Liver (tissue), 9 donors: ENCODE results near the gene KRTAP4-9. TPM values are rescaled to one million over a fixed set of nuclear protein-coding genes. Genes with fewer than 3 reads are reported as not detected.
"Not testable (repeated sequence)": the region's sequence is repeated elsewhere in the genome, so short reads cannot be mapped to it uniquely, and the experiment has no call there.

ENCODE experiments used
- DNase-seq: peaks from one replicate; pipeline ENCODE4 v3.0.0-alpha.2; 2017; ENCODE audit warnings: low spot score
- H3K27ac ChIP-seq, 2 donors: one replicate each; pipeline ENCODE4 v1.7.0; 2013; ENCODE audit warnings: inconsistent platforms in 2 of 2, low read length in 2 of 2, control low read depth in 1 of 2, low read depth in 1 of 2, mild to moderate bottlenecking in 1 of 2
- H3K27me3 ChIP-seq, 4 donors: one replicate each; pipeline versions ENCODE4 v1.6.1 to v1.7.0; 2013; ENCODE audit warnings: low read length in 3 of 4, inconsistent platforms in 1 of 4, mild to moderate bottlenecking in 1 of 4, moderate library complexity in 1 of 4; ENCODE audit not compliant: control insufficient read depth in 4 of 4, insufficient read depth in 4 of 4
- H3K36me3 ChIP-seq, 4 donors: one replicate each; pipeline versions ENCODE4 v1.6.1 to v1.7.0; 2013; ENCODE audit warnings: low read length in 3 of 4, mild to moderate bottlenecking in 3 of 4, low read depth in 1 of 4, moderate library complexity in 1 of 4; ENCODE audit not compliant: control insufficient read depth in 4 of 4, insufficient read depth in 3 of 4
- H3K4me1 ChIP-seq, 4 donors: one replicate each; pipeline versions ENCODE4 v1.6.1 to v1.7.0; 2013; ENCODE audit warnings: low read length in 3 of 4, mild to moderate bottlenecking in 3 of 4, moderate library complexity in 1 of 4; ENCODE audit not compliant: control insufficient read depth in 4 of 4, insufficient read depth in 4 of 4
- H3K4me3 ChIP-seq, 3 donors: one replicate each; pipeline versions ENCODE4 v1.6.1 to v1.7.0; 2013; ENCODE audit warnings: low read length in 3 of 3, control low read depth in 1 of 3, low read depth in 1 of 3, mild to moderate bottlenecking in 1 of 3
- H3K9ac ChIP-seq, 2 donors: one replicate each; pipeline ENCODE4 v1.7.0; 2013; ENCODE audit warnings: low read length in 2 of 2, mild to moderate bottlenecking in 2 of 2, moderate library complexity in 2 of 2, control low read depth in 1 of 2, low read depth in 1 of 2
- H3K9me3 ChIP-seq, 4 donors: one replicate each; pipeline versions ENCODE4 v1.6.1 to v1.7.0; 2013; ENCODE audit warnings: low read length in 3 of 4; ENCODE audit not compliant: control insufficient read depth in 4 of 4
- FOXA1 ChIP-seq: IDR thresholded peaks from 2 replicates; pipeline ENCODE4 v1.6.1; 2016; ENCODE audit warnings: antibody characterized with exemption
- GABPA ChIP-seq, 2 donors: IDR thresholded peaks in 1 of 2; conservative IDR thresholded peaks in 1 of 2; 2 replicates each; pipeline ENCODE4 v1.6.1; 2016; ENCODE audit warnings: antibody characterized with exemption in 2 of 2, mild to moderate bottlenecking in 1 of 2, moderate library complexity in 1 of 2
- HNF4G ChIP-seq: IDR thresholded peaks from 2 replicates; pipeline ENCODE4 v1.6.1; 2016; ENCODE audit warnings: antibody characterized with exemption
- JUND ChIP-seq, 2 donors: IDR thresholded peaks; 2 replicates each; pipeline ENCODE4 v1.6.1; 2016; ENCODE audit warnings: antibody characterized with exemption in 2 of 2
- NR2F2 ChIP-seq: IDR thresholded peaks from 2 replicates; pipeline ENCODE4 v1.6.1; 2016; ENCODE audit warnings: antibody characterized with exemption
- RXRA ChIP-seq, 2 donors: IDR thresholded peaks; 2 replicates each; pipeline ENCODE4 v1.6.1; 2017 to 2018; ENCODE audit warnings: antibody characterized with exemption in 2 of 2, mild to moderate bottlenecking in 1 of 2
- SP1 ChIP-seq: IDR thresholded peaks from 2 replicates; pipeline ENCODE4 v1.6.1; 2018; ENCODE audit warnings: antibody characterized with exemption, mild to moderate bottlenecking
- TAF1 ChIP-seq: conservative IDR thresholded peaks from 2 replicates; pipeline ENCODE4 v1.6.1; 2016; ENCODE audit warnings: antibody characterized with exemption, mild to moderate bottlenecking
- YY1 ChIP-seq: IDR thresholded peaks from 2 replicates; pipeline ENCODE4 v1.6.1; 2016; ENCODE audit warnings: antibody characterized with exemption, mild to moderate bottlenecking
- WGBS: extraction: QIAGEN DNeasy Blood & Tissue Kit; methylation state at CpG from one replicate; pipeline ENCODE4 v1.1.7; 2013; 5-methylcytosine and 5-hydroxymethylcytosine counted together
- polyA plus RNA-seq, 2 donors: library from polyadenylated mRNA; stranded (reverse) in 1 of 2; unstranded in 1 of 2; fragments of 200-250 nt in 1 of 2; fragments of >200 nt in 1 of 2; fragmentation: Nextera tagmentation in 1 of 2; extraction: Ambion mirVana in 1 of 2; gene quantifications; one replicate each; pipeline versions ENCODE4 v1.2.1 to v1.2.3, GENCODE V29; 2013 to 2015
- total RNA-seq, 2 donors: library from RNA; depleted of rRNA; stranded (reverse); fragments of >200 nt; gene quantifications; one replicate each; pipeline ENCODE4 v1.2.3, GENCODE V29; 2014
- TF ChIP-seq, protein P1 (sequence below): fragments of 150-350 bp; IDR thresholded peaks from 2 replicates; pipeline ENCODE4 v1.5.1; 2017; ENCODE audit warnings: improper control_type of control experiment, low read depth, low read length; ENCODE audit not compliant: missing input control
- TF ChIP-seq, protein P2 (sequence below): IDR thresholded peaks from 2 replicates; pipeline ENCODE4 v1.6.1; 2016; ENCODE audit warnings: antibody characterized with exemption
- TF ChIP-seq, protein P3 (sequence below): IDR thresholded peaks from 2 replicates; pipeline ENCODE4 v1.6.1; 2016; ENCODE audit warnings: antibody characterized with exemption
- TF ChIP-seq, protein P4 (sequence below): IDR thresholded peaks from 2 replicates; pipeline ENCODE4 v1.6.1; 2016; ENCODE audit warnings: antibody characterized with exemption, mild to moderate bottlenecking
- TF ChIP-seq, protein P5 (sequence below): IDR thresholded peaks from 2 replicates; pipeline ENCODE4 v1.6.1; 2016; ENCODE audit warnings: antibody characterized with exemption
- donor health status: healthy.
- donor health status: healthy.
- donor health status: healthy.
- donor health status: healthy.
- donor health status: healthy.

The KRTAP4-9 gene
- total and polyA plus RNA-seq, 4 donors: not detected

DNA sequence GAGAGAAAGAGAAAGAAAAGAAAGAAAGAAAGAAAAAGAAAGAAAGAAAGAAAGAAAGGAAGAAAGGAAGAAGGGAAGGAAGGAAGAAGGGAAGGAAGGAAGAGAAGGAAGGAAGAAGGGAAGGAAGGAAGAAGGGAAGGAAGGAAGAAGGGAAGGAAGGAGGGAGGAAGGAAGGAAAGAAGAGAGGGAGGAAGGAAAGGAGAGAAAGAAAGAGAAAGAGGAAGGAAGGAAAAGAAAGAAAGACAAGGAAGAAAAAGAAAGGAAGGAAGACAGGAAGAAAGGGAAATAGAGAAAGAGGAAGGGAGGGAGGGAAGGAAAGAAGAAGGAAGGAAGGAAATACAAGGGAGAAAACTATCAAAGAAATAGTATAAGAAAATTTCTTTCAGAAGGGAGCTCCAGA is 28.4 kb upstream of the KRTAP4-9 start:
- TF ChIP-seq GABPA (IDR thresholded peaks at IDR 0.05 in 1 of 2, conservative IDR thresholded peaks at IDR 0.05 in 1 of 2): no peak
- no peak for TF ChIP-seq YY1
- no peak for TF ChIP-seq HNF4G
- TF ChIP-seq RXRA (IDR thresholded peaks at IDR 0.05): no peak
- TF ChIP-seq, protein P1, sequence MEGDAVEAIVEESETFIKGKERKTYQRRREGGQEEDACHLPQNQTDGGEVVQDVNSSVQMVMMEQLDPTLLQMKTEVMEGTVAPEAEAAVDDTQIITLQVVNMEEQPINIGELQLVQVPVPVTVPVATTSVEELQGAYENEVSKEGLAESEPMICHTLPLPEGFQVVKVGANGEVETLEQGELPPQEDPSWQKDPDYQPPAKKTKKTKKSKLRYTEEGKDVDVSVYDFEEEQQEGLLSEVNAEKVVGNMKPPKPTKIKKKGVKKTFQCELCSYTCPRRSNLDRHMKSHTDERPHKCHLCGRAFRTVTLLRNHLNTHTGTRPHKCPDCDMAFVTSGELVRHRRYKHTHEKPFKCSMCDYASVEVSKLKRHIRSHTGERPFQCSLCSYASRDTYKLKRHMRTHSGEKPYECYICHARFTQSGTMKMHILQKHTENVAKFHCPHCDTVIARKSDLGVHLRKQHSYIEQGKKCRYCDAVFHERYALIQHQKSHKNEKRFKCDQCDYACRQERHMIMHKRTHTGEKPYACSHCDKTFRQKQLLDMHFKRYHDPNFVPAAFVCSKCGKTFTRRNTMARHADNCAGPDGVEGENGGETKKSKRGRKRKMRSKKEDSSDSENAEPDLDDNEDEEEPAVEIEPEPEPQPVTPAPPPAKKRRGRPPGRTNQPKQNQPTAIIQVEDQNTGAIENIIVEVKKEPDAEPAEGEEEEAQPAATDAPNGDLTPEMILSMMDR: no peak
- TF ChIP-seq JUND (IDR thresholded peaks at IDR 0.05): no peak
- TF ChIP-seq, protein P2, sequence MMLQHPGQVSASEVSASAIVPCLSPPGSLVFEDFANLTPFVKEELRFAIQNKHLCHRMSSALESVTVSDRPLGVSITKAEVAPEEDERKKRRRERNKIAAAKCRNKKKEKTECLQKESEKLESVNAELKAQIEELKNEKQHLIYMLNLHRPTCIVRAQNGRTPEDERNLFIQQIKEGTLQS: no peak
- TF ChIP-seq, protein P3, sequence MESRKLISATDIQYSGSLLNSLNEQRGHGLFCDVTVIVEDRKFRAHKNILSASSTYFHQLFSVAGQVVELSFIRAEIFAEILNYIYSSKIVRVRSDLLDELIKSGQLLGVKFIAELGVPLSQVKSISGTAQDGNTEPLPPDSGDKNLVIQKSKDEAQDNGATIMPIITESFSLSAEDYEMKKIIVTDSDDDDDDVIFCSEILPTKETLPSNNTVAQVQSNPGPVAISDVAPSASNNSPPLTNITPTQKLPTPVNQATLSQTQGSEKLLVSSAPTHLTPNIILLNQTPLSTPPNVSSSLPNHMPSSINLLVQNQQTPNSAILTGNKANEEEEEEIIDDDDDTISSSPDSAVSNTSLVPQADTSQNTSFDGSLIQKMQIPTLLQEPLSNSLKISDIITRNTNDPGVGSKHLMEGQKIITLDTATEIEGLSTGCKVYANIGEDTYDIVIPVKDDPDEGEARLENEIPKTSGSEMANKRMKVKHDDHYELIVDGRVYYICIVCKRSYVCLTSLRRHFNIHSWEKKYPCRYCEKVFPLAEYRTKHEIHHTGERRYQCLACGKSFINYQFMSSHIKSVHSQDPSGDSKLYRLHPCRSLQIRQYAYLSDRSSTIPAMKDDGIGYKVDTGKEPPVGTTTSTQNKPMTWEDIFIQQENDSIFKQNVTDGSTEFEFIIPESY: no peak
- no peak for TF ChIP-seq FOXA1
- TF ChIP-seq, protein P4, sequence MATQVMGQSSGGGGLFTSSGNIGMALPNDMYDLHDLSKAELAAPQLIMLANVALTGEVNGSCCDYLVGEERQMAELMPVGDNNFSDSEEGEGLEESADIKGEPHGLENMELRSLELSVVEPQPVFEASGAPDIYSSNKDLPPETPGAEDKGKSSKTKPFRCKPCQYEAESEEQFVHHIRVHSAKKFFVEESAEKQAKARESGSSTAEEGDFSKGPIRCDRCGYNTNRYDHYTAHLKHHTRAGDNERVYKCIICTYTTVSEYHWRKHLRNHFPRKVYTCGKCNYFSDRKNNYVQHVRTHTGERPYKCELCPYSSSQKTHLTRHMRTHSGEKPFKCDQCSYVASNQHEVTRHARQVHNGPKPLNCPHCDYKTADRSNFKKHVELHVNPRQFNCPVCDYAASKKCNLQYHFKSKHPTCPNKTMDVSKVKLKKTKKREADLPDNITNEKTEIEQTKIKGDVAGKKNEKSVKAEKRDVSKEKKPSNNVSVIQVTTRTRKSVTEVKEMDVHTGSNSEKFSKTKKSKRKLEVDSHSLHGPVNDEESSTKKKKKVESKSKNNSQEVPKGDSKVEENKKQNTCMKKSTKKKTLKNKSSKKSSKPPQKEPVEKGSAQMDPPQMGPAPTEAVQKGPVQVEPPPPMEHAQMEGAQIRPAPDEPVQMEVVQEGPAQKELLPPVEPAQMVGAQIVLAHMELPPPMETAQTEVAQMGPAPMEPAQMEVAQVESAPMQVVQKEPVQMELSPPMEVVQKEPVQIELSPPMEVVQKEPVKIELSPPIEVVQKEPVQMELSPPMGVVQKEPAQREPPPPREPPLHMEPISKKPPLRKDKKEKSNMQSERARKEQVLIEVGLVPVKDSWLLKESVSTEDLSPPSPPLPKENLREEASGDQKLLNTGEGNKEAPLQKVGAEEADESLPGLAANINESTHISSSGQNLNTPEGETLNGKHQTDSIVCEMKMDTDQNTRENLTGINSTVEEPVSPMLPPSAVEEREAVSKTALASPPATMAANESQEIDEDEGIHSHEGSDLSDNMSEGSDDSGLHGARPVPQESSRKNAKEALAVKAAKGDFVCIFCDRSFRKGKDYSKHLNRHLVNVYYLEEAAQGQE: no peak
- no peak for TF ChIP-seq TAF1
- Histone ChIP-seq H3K27me3 (peaks cover 0 to 4% (median under 1%) of the 10 kb centered on the region in 4 donors), H3K27ac (no peak overlapping the region), H3K4me3 (no peak overlapping the region), H3K9ac (no peak overlapping the region), H3K4me1 (no peaks in the 10 kb centered on the region), H3K9me3 (peaks cover 0 to 2% (median 0%) of the 10 kb centered on the region in 4 donors), H3K36me3 (no peaks in the 10 kb centered on the region)
- DNase-seq: no peak

DNA sequence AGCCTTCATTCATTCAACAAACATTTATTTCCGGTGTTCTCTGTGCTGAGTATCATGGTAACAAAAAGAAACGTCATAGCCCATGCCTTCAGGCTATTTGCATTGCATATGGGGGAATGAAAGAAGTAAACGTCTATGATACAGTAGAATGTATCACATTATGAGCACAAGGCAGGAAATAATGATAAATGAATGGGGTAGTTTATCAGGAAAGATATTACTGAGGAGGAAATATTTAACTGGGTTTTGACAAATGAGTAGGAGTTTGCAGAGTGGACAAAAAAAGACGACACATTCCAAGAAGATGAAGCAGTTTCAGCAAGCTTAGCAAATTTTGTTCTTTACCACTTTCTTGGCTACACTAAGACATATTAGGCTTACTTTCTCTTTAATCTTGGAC is 22.6 kb upstream of the KRTAP4-9 start:
- 45% methylated on average over 4 of the region's 4 CpGs for WGBS
- H3K27me3 ChIP-seq: peaks cover 0 to 4% (median under 1%) of the 10 kb centered on the region in 4 donors
- H3K9me3 ChIP-seq: no peaks in the 10 kb centered on the region
- DNase-seq: no peak
- no peak for TF ChIP-seq HNF4G
- TF ChIP-seq NR2F2: no peak
- TF ChIP-seq, protein P5, sequence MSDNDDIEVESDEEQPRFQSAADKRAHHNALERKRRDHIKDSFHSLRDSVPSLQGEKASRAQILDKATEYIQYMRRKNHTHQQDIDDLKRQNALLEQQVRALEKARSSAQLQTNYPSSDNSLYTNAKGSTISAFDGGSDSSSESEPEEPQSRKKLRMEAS: no peak
- no peak for TF ChIP-seq SP1
- TF ChIP-seq, protein P2: no peak
- no peak for TF ChIP-seq GABPA (IDR thresholded peaks at IDR 0.05 in 1 of 2, conservative IDR thresholded peaks at IDR 0.05 in 1 of 2)
- no peak overlapping the region for H3K27ac ChIP-seq
- H3K36me3 ChIP-seq: no peaks in the 10 kb centered on the region
- H3K4me3 ChIP-seq: no peak overlapping the region
- H3K9ac ChIP-seq: no peak overlapping the region
- no peaks in the 10 kb centered on the region for H3K4me1 ChIP-seq

DNA sequence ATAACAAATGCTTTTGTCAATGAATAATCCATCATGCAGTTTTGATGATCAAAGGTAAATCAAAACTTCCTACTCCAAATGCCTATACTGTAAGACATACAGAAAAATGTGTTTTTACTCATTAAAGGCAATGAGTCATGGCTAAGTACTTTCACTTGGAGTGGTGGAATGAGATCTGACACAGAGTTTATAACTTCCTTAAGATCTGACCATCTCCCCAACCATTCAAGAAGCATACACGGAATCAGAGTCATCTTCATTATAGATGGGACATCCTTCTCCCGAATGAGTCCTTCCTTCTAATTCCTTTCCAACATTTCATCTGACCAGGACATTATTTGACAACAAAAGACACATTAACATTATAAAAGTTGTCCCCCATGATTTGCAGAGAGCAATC is 21.8 kb upstream of the KRTAP4-9 start:
- H3K9me3 ChIP-seq, H3K27me3 ChIP-seq, H3K27ac ChIP-seq, H3K4me1 ChIP-seq, DNase-seq, H3K36me3 ChIP-seq, H3K4me3 ChIP-seq, H3K9ac ChIP-seq: not testable (repeated sequence)
- WGBS: 73% methylated on average over 2 of the region's 2 CpGs

DNA sequence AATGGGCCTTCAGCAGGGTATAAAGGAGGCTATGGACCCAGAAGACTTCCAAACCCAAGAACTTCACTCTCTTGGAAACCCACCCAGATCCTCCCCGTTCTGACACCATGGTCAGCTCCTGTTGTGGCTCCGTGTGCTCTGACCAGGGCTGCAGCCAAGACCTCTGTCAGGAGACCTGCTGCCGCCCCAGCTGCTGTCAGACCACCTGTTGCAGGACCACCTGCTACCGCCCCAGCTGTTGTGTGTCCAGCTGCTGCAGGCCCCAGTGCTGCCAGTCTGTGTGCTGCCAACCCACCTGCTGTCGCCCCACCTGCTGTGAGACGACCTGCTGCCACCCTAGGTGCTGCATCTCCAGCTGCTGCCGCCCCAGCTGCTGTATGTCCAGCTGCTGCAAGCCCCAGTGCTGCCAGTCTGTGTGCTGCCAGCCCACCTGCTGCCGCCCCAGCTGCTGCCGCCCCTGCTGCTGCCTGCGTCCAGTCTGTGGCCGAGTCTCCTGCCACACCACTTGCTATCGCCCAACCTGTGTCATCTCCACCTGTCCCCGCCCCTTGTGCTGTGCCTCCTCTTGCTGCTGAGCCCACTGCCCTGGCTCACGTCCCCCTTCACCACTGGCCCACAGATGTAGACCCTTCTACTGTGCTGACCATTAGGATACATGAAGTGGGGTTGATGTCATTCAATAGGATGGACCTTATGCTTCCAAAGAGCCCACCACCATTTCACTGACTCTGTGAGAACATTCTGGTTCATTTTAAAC is 20.9 kb upstream of the KRTAP4-9 start, which contains the start of gene KRTAP4-7:
KRTAP4-7 (plus strand) TSS at position 51 of the 757 bp plus-strand sequence; CDS start at position 108, 57 bp downstream.
- 77% methylated on average over 12 of the region's 14 CpGs for WGBS
- not testable (repeated sequence) for DNase-seq, H3K4me1 ChIP-seq, H3K9ac ChIP-seq, H3K36me3 ChIP-seq, H3K4me3 ChIP-seq, H3K27me3 ChIP-seq, H3K27ac ChIP-seq, H3K9me3 ChIP-seq
